NCI-H2081 treated with DMSO at 0.1 percent for 48 hours (cell line): Measurements from ENCODE around the gene TOMM40L.

Experiments used
- DNase-seq: peaks from one replicate; lab custom pipeline; 2025; lab: John Stamatoyannopoulos, UW

Gene TOMM40L

GRCh38 chr1:161225534-161226319 is at the start of gene TOMM40L:
Gene TOMM40L, plus strand, starts transcription at chr1:161226060. Its CDS starts 430 bp downstream, at chr1:161226490.
- peak; percentile 98 for DNase-seq

DNA sequence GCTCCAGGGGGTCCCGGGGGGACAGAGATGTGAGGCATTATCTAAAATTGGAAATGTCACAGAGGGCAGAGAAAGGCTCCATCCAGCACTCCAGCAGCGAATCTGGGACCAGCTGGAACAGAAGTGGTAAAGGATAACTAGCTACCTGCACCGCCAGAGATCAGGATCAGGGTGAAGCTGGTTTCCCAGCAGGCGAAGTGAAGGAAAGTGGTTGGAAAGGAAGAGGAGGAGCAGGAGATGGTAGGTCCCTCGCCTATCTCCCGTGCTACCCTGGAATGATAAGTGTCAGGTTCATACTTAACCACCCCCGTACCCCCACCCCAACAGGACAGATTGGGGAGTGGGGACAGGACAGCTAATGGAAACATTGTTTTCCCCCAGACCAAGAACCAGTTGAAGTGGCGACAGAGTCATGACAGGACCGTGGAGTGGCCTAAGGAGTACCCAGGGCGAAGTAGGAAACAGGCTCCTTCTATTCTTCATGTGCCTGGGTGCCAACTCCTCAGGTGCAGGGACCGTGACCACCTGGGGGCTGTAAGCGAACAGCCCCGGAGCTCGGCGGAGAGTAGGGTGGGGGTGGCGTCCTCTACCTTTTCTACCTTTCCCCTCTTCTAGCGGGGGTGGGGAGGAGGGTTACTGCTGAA is 49.3 kb upstream of the TOMM40L start:
- DNase-seq, result no peak

- peak; percentile 58 for DNase-seq
Measured at GRCh38 chr1:161177112-161177935, 48.5 kb upstream of the TOMM40L start, which contains the start of gene B4GALT3. Gene B4GALT3, minus strand, starts transcription at chr1:161177507. Its CDS starts 1,447 bp downstream, at chr1:161176060.

GRCh38 chr1:161177936-161178244 is 48.0 kb upstream of the TOMM40L start:
- no peak for DNase-seq

DNA sequence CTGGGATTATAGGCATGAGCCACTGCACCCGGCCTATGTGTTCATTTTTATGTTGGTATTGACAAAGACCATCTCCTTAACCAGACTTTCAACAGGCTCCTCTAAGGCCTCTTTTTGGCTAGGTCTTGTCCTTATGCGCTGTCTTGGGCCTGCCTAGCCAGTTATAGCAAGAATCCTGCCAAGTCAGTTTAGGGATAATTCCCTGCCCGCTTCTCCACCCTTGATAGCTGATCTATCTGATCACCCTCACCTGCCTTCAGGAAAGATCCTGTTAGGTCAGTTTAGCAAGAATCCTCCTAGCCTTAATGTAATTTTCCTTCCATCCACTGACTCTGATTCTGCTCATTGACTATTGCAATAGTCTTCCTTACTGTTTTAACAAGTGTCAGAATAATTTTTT is 46.2 kb upstream of the TOMM40L start:
- DNase-seq, result no peak

DNA sequence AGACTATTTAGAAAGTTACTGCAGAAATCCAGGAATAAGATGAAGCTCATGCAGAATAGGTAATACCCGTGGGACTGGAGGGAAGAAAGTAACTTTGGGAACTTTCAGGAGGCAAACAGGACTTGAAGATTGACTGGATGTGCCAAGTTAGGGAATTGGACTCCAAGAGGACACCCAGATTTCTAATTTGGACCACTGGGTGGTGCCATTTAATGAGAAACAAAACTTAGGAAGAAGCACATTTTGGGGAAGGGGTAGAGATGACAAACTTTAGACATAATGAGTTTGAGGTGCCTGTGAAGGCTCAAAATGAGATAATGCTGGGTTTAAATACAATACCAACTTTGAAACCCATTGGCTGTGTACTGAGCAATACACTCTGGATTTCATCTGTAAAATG is 45.2 kb upstream of the TOMM40L start:
- no peak for DNase-seq

GRCh38 chr1:161182214-161182613 is 43.6 kb upstream of the TOMM40L start:
- no peak for DNase-seq

DNA sequence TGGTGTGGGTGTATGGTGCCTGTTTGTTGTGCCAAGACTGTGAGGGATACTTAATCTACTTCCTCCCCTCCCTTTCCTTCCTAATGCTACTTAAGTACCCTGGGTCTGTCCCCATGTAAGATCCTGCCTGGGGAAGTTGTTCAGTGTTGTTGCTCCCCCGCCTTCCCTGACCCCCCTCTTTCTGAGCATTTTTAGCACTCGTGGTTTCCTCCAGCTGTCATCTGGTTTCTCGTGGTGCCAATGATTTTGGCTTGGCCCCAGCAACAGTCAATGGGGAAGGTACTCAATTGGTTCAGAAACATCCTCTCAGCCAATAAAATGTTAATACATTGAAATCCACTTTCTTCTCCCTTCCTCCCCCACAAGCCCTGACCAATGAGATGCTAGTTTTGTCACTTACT is 40.6 kb upstream of the TOMM40L start:
- DNase-seq, result peak; percentile 28

- no peak for DNase-seq
Measured at GRCh38 chr1:161185732-161186311, 40.0 kb upstream of the TOMM40L start.

DNA sequence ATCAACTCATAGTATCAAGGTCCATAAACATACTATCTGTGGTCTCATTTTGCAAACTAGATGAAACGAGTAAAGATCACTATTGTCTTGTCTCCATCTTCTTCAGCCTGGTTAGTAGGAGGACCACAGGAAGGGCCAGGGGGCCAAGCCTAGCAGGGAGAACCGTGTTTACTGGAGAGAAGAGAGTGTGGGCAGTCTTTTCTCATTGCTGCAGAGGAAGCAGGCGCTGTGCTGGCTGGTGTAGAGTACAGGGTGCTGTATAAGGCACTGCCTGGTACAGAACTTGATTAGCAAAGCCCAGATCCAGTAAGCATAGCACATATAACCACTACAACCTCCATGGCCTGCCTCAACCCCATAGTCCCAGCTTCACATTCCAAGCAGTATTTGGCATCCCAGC is 38.5 kb upstream of the TOMM40L start:
- no peak for DNase-seq

DNA sequence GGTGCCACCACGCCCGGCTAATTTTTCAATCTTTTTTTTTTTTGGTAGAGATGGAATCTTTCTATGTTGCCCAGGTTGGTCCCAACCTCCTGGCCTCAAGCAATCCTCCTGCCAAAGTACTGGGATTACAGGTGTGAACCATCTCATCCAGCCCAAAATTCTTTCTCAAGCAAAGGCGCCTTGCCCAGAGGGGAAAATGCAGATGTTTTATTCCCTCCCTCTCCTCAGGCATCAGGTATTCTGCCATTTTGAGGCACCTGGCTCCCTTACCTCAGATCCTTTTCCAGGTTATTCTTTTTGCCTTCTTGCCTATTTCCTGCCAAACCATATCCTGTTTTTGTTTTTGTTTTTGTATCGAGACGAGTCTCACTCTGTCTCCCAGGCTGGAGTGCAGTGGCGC is 37.5 kb upstream of the TOMM40L start:
- no peak for DNase-seq

GRCh38 chr1:161189036-161189435 is 36.8 kb upstream of the TOMM40L start:
- DNase-seq, result no peak

DNA sequence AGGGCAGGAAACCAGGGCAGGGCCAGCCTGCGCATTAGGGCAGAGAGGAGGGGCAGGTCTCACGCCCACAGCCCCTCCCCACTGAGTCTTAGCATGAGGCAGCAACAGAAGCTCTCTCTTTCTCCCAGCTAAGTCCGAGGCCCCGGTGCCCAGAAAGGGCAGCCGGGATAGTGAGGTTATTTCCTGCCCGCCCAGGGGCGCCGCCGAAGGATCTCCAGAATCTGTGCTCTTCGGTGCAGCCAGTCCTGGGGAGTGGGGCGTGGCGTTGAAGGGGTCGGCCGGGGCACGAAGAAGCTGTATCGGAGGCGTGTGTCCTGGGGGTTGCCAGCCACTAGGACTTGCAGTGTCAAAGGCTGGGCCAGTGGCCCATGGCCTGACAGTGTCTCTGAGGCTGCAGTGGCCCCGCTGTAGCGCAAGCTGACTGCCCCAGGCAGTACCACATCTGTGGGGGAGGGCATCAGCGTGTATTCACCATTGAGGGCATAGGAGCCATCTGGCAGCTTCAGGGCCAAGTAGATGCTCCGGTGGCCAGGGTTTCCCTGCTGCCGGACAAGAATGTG is 34.8 kb upstream of the TOMM40L start:
- DNase-seq, result no peak

GRCh38 chr1:161191971-161192370 is 33.9 kb upstream of the TOMM40L start:
- no peak for DNase-seq

- peak; percentile 17 for DNase-seq
Measured at GRCh38 chr1:161192476-161193465, 33.1 kb upstream of the TOMM40L start.

GRCh38 chr1:161193561-161194235 is 32.2 kb upstream of the TOMM40L start:
- no peak for DNase-seq

DNA sequence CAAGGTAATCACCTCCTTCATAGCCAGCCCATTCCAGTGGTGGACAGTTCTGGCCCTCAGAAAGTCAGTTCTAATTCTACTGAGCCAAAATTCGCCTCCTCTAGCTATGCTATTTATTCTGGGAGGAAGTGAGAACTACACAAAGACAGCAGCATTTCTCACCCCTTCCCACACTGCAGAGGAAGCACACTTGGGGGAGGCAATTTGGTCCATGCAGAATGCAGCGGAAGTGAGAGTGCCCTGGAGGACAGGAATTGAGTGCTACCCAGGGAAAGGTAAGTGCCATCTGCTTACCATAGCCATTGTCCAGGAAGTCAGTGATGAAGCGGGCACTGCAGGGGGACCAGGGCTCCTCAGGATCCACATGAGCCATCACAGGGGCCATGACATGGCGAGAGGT is 30.7 kb upstream of the TOMM40L start:
- no peak for DNase-seq

GRCh38 chr1:161196111-161196510 is 29.7 kb upstream of the TOMM40L start:
- DNase-seq, result no peak

- no peak for DNase-seq
Measured at GRCh38 chr1:161196521-161197451, 29.1 kb upstream of the TOMM40L start.
